ENCODE data around the gene RNF112. TPM values are rescaled to one million over a fixed set of nuclear protein-coding genes. Genes with fewer than 3 reads are reported as not detected.

The RNF112 gene, protein sequence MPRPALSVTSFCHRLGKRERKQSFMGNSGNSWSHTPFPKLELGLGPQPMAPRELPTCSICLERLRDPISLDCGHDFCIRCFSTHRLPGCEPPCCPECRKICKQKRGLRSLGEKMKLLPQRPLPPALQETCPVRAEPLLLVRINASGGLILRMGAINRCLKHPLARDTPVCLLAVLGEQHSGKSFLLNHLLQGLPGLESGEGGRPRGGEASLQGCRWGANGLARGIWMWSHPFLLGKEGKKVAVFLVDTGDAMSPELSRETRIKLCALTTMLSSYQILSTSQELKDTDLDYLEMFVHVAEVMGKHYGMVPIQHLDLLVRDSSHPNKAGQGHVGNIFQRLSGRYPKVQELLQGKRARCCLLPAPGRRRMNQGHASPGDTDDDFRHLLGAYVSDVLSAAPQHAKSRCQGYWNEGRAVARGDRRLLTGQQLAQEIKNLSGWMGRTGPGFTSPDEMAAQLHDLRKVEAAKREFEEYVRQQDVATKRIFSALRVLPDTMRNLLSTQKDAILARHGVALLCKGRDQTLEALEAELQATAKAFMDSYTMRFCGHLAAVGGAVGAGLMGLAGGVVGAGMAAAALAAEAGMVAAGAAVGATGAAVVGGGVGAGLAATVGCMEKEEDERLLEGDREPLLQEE
- total RNA-seq (2014; rRNA removed; shearing (Covaris generic)): 0.27 TPM in 1 of 2 replicates, not detected in the other
- polyA plus RNA-seq (2015; cell fraction: cytosol; rRNA removed): 0.02 TPM in 2 replicates
- polyA plus RNA-seq (2015; cell fraction: nucleus; rRNA removed): 0.60 and 0.86 TPM in 2 replicates

- no peak for DNase-seq (ENCODE audit: low read depth)
Observed at GRCh38 chr17:19410875-19411620, at the start of gene RNF112. Gene RNF112 (plus strand): TSS chr17:19411232. CDS start chr17:19411409, 177 bp downstream.

DNA sequence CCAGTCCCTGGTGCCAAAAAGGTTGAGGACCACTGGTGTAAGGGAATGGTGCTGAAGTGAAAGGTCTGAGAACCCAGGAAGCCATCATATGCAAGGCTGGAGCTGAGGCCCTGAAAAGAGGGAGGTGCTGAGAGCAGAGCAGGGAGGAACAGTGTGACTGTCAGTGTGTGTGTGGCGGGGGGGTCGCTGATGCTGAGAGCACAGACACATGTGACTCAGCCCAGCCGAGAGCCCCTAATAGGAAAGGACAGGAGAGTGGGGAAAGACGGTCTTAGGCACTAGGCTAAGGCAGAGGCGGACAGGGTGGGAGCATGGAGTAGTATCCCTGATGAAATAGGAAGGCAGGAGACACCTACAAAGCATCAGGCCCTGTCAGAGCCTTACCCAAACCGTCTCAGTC is 49.7 kb upstream of the RNF112 start:
- DNase-seq (ENCODE audit: low read depth): no peak

GRCh38 chr17:19361944-19362276 is 49.1 kb upstream of the RNF112 start:
- DNase-seq (ENCODE audit: low read depth): no peak

- peak; percentile 84 for DNase-seq (ENCODE audit: low read depth)
Observed at GRCh38 chr17:19362277-19363113, 48.5 kb upstream of the RNF112 start, which contains the start of gene B9D1. Gene B9D1 (minus strand): TSS chr17:19362723. CDS start chr17:19362569, 154 bp downstream.

DNA sequence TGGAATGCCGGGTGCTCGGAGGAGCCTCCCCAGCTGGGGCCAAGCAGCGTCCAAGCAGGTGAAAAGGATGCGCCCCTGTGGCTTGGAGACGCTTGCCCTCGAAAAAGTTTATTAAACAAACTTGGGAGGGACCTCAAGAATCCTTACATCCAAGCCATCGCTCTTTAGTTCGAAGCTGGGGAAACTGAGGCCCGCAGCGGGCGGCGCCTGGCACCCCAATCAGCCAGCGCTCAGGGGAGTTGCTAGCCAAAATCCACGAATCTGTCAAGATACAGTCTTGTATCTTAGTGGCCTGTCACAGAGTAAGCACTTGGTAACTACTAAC is 48.0 kb upstream of the RNF112 start:
- no peak for DNase-seq (ENCODE audit: low read depth)

GRCh38 chr17:19363460-19364035 is 47.5 kb upstream of the RNF112 start:
- DNase-seq (ENCODE audit: low read depth): no peak

DNA sequence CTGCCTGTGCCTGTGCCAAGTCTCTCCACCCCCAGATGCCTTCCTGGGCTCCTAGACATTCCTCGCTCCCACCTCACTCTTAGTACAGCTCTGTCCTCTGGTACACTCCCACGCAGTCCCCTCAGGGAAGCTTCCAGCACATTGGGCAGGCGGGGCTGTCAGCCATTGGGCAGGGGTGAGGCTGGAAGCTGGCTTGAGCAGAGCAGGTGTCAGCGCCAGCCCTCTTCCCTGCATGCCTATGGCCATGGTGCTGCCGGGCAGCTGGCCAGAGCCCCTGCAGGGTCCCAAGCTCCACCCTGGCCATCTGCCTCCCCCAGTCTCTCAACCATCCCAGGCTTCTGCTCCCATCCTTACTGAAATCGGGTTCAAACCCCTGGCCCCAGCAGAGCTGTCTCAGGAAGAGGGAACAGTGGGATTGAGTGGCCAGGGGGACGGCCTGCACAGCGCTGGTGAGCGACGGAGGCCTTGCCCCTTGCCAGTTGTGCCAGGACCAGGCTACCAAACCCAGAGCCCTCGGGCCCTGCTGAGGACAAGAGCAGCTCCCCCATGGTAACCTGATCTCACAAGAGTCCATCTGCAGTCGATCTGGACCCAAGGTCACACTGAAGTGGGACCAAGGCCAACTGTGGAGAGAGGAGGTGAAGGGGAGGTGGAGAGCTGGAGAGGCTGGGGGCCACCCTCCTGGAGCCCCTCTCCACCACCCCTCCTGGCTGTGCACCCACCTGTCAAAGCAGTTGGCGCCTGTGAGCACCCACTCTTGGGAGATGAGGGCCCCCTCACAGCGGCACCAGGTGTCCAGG is 46.1 kb upstream of the RNF112 start:
- no peak for DNase-seq (ENCODE audit: low read depth)

DNA sequence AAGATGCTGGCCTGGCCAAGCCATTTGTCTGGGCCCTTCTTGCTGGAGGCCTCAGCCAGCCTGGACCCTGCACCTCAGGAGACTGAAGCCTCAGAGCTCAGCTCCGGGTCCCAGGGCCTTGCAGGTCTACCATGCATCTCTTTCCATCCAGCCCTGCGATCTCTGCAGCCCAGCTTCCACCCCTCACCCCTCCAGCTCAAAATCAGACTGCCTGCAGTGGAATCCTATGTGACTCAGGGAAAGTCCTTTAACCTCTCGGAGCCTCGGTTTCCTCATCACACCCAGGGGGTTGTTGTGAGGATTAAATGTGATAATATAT is 45.6 kb upstream of the RNF112 start:
- no peak for DNase-seq (ENCODE audit: low read depth)

DNA sequence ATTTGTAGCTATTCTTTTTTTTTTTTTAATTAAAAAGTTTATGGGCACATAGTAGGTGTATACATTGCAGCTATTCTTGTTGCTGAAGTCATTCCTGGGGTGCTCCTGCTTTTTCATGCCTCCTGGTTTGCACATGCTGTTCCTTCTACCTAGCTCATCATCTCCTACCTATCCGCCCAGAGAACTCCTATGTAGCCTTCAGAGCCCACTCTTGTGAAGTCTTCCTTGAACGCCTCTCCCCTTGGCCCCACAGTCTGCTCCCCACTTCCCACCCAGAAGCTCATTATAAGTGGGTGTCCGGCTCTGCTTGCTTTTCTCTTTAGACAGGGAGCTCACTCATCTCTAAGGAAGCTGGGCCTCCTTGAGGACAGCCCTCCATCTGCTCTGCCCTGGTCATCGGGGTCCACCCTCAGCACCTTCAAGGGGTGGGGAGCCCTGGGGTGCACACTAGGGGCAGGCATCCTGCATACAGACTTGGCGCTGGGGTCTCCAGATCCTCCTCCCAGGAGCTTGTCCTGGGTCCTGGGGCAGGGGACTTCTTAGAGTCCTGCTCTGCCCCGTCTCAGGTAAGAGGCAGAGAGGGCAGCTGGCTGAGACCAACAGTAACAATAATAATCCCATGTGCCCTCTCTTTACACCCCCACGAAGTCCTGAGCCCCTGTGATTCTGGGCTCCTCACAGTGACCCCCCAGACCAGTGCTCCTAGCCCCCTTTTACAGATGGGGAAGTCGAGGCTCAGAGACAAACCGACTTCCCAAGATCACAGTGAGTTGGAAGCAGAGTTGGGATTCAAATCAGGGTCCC is 45.0 kb upstream of the RNF112 start:
- no peak for DNase-seq (ENCODE audit: low read depth)

- DNase-seq (ENCODE audit: low read depth): no peak
Observed at GRCh38 chr17:19366637-19366972, 44.4 kb upstream of the RNF112 start.

DNA sequence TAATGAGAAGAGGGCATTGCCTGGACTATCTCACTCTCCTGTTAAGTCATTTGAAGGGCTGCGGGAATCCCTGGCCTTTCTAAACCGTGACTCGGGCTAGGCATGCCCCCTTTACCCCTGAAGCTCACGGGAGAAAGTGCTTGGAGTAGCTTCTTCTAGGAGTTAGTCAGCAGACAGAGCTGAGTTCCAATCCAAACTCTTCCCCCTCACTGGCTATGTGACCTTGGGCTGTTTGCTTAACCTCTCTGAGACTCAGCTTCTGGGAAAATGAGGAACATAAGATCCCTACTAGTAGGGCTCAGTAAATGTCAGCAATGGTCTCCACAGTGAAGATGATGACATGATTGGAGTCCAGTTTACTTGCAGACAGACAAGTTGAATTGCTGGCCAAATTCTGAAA is 42.8 kb upstream of the RNF112 start:
- DNase-seq (ENCODE audit: low read depth): no peak

- DNase-seq (ENCODE audit: low read depth): no peak
Observed at GRCh38 chr17:19369107-19369778, 41.8 kb upstream of the RNF112 start.

- no peak for DNase-seq (ENCODE audit: low read depth)
Observed at GRCh38 chr17:19369846-19370492, 41.1 kb upstream of the RNF112 start.

DNA sequence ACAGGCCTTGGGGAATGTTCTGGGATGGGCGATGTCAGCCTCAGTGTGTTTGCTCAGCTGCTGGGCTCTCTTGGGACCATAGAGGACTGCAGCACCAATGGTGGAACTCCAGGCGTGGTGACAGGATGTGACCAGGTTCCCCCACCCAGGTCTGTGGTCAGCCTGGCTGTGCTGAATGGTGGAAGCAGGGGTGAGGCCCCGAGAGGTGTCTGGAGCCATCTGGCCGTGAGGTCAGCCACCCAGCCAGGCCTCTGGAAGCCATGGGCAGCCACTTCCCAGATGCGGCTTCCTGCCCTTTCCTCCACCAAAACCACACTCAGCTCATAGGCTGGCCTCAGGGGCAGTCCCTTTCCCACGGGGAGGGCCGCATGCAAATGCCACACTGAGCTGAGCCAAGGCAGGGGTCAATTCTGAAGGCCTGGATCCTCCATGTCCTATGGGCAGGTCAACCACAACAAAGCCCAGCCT is 40.5 kb upstream of the RNF112 start:
- DNase-seq (ENCODE audit: low read depth): peak; percentile 25

DNA sequence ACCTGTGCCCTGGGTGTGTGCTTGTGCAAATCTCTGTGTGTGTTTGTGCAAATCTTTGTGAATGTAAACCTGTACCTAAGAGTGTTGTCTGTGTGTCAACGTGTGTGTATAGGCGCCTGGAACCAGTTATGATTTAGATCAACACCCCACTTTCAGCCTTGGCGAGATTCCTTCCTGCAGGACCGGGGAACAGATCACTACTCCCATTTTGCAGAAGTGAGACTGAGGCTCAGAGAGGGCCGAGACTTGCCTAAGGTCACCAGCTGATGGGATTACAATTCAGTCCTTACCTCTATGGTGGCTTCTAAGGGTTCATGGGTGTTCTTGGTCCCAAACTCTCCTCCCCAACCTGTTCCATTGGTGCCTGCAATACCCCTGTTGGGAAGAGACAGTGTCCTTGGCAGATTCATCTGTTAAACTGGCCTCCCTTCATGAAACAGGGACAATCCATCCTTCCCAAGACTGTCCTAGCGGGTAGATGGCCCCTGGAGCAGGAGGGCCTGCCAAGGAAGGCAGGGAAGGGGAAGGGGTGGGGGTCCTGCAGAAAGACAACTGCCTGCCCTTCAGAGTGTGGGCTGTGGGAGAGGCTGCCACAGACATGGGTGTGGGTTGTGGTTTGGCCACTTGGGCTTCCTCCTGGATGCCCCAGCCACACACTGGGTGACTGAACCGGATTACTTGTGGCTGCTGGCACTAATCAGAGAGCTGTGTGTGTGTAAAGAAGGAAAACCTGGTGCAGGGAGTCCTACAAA is 39.6 kb upstream of the RNF112 start:
- no peak for DNase-seq (ENCODE audit: low read depth)

GRCh38 chr17:19372011-19372370 is 39.0 kb upstream of the RNF112 start:
- DNase-seq (ENCODE audit: low read depth): no peak

- no peak for DNase-seq (ENCODE audit: low read depth)
Observed at GRCh38 chr17:19372439-19372838, 38.6 kb upstream of the RNF112 start.

All from HT1080 (cell line).